ENCODE results near the gene ZNF154.
"Not testable (repeated sequence)": the region's sequence is repeated elsewhere in the genome, so short reads cannot be mapped to it uniquely, and the experiment has no call there.

The ZNF154 gene

DNA sequence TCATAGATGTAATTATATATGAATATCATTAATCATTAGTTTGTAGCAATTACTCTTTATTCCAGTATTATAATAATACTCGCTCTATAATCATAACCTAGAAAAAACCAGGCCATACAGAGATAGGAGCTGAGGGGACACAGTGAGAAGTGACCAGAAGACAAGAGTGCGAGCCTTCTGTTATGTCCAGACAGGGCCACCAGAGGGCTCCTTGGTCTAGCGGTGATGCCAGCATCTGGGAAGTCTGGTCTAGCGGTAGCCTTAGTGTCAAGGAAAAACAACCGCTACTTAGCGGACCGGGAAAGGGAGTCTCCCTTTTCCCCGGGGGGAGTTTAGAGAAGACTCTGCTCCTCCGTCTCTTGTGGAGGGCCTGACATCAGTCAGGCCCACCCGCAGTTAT, 29.3 kb upstream of the ZNF154 start:
- not testable (repeated sequence) for DNase-seq (ENCODE audit: extremely low read depth, low read depth)

DNA sequence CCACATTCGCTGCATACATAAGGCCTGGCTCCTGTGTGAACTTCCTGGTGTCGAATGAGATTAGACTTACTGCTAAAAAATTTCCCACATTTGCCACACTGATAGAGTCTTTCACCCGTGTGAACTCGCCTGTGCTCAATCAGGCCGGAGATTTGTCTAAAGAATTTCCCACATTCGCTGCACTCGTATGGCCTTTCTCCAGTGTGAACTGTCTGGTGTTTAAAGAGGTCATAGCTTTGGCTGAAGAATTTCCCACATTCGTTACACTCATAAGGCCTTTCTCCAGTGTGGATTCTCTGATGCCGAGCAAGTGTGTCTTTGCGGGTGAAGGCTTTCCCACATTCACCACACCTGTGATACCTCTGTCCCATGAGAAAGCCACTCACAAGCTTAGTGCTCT, 11.9 kb upstream of the ZNF154 start:
- TF ChIP-seq, protein P1, sequence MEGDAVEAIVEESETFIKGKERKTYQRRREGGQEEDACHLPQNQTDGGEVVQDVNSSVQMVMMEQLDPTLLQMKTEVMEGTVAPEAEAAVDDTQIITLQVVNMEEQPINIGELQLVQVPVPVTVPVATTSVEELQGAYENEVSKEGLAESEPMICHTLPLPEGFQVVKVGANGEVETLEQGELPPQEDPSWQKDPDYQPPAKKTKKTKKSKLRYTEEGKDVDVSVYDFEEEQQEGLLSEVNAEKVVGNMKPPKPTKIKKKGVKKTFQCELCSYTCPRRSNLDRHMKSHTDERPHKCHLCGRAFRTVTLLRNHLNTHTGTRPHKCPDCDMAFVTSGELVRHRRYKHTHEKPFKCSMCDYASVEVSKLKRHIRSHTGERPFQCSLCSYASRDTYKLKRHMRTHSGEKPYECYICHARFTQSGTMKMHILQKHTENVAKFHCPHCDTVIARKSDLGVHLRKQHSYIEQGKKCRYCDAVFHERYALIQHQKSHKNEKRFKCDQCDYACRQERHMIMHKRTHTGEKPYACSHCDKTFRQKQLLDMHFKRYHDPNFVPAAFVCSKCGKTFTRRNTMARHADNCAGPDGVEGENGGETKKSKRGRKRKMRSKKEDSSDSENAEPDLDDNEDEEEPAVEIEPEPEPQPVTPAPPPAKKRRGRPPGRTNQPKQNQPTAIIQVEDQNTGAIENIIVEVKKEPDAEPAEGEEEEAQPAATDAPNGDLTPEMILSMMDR (IDR thresholded peaks at IDR 0.05; ENCODE audit: low read depth, low read length): no peak
- no peak for DNase-seq (ENCODE audit: extremely low read depth, low read depth)

More for the DNA sequence above, 29.3 kb upstream of the ZNF154 start:
- TF ChIP-seq, protein P1 (IDR thresholded peaks at IDR 0.05; ENCODE audit: low read depth, low read length): peak; percentile 38

DNA sequence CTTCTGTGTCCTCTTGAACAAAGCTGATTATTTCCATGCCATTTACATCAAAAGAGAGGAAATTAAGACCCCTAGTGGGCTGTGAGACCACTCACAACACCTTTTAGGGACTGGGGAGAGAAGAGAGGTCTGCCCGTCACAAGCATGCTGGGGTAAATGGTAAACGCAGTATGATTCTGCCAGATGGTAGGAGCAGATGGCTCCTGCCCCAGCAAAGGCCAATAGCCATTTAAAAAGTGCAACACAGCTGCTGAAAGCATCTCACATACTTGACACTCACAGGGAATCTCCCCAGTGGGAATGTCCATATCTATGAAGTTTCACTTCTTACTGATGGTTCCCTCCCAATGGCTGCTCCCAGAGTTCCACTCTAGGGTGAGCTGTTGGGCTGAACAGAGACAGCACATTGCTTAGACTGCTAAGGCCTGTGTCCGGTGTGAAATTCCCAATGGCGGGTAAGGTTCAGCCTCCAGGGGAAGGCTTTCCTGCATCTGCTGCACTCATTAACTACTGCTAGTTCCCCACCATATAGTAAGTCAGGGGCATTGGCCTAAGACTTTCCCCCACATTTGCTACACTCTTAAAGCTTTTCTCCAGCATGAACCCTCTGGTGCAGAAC, 11.0 kb upstream of the ZNF154 start:
- DNase-seq (ENCODE audit: extremely low read depth, low read depth): no peak
- TF ChIP-seq, protein P1 (IDR thresholded peaks at IDR 0.05; ENCODE audit: low read depth, low read length): no peak

DNA sequence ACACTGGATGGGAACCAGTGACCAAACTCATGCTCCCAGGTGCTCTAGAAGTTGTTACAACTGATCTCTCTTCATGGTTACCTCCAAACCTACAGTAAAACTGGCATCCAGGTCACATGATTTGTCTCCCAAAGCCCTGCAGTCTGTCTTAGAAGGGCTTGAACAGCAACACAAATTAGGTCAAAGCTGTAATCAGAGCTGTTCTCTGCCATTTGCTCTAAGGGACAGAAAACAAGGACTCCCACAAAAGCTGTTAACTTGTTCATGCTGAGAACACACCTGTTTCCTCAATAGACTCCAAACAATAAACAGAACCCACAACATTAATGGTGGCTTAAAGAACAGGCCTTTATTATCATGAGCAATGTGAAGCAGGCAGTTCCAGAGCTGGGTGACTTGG, 10.4 kb upstream of the ZNF154 start:
- TF ChIP-seq, protein P1 (IDR thresholded peaks at IDR 0.05; ENCODE audit: low read depth, low read length): no peak
- DNase-seq (ENCODE audit: extremely low read depth, low read depth): no peak

DNA sequence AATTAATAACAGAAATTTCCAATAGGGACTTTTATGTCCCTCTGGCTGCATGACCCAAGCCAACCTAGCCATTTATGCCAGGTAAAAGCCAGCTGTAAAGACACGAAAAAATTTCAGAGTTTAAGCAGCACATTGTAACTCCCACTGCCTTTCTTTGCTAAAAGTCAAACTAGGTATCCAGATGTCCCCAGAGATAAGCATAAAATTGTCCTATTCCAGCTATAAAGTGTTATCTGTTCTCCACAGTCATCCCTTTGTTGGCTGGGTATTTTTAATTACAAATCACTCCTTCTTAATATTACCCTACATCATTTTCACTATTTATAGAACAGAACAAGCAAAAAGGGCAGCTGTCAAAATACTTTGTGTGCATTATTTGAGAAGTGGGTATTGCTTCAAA, 3.2 kb upstream of the ZNF154 start:
- DNase-seq (ENCODE audit: extremely low read depth, low read depth): no peak
- TF ChIP-seq, protein P1 (IDR thresholded peaks at IDR 0.05; ENCODE audit: low read depth, low read length): no peak

DNA sequence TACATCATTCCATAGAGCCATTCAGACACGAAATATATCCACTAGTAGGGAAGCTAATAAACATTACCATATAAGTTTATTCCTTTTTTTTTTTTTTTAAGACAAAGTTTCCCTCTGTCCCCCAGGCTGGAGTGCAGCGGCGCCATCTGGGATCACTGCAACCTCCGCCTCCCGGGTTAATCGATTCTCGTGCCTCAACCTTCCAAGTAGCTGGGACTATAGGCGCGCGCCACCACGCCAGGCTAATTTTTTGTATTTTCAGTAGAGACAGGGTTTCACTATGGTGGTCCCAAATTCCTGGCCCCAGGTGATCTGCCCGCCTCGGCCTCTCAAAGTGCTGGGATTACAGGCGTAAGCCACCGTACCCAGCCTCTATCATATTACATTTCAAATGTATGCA, 612 bp upstream of the ZNF154 start:
- no peak for DNase-seq (ENCODE audit: extremely low read depth, low read depth)
- TF ChIP-seq, protein P1 (IDR thresholded peaks at IDR 0.05; ENCODE audit: low read depth, low read length): no peak

DNA sequence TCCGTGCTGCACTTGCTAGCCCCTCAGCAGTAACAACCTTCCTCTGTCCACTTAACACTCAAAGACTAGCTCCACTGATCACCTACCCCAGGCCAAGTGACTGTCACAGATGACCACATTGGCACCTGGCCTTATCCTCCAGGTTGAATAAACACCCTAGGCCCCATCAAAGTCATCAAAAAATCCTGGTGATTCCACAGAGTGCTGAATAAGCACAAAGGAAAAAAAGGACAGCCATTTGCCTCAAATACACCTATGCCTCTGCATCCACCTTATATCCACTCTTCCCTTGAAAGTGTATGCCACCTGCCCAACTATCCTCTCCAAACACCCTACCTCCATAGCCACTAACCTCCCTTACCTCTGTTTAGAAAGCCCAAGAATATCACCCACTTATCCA, 2.7 kb downstream of the ZNF154 start:
- TF ChIP-seq, protein P1 (IDR thresholded peaks at IDR 0.05; ENCODE audit: low read depth, low read length): no peak

More for the DNA sequence above, 2.7 kb downstream of the ZNF154 start:
- no peak for DNase-seq (ENCODE audit: extremely low read depth, low read depth)

Measured in AG09319 (cell line).